ENCODE results near the gene E2F2. TPM values are rescaled to one million over a fixed set of nuclear protein-coding genes. Genes with fewer than 3 reads are reported as not detected.
A peak's percentile ranks its signal among the peaks of the same experiment; 100 is the strongest.

The E2F2 gene
- total and polyA plus RNA-seq, 12 donors: 0.07 to 3.7 (median 0.35) TPM; not detected in 1

GRCh38 chr1:23533246-23534023 lies 2.4 kb upstream of the E2F2 start:
- H3K27me3 ChIP-seq: no peaks in the 10 kb centered on the region
- 74 to 84% (median 78%) methylated on average over 6 of the region's 6 CpGs for WGBS, 4 donors
- peaks cover 21 to 39% of the 10 kb centered on the region in 2 donors for H3K4me1 ChIP-seq (replicated peaks in 1 of 2)
- DNase-seq: no peak
- H3K36me3 ChIP-seq (replicated peaks in 1 of 2): no peaks in the 10 kb centered on the region
- TF ChIP-seq POLR2A (IDR thresholded peaks at IDR 0.05) (no peak), CTCF (IDR thresholded peaks at IDR 0.05) (no peak)
- H3K27ac ChIP-seq: peak overlapping the region in 3 of 5 donors; percentile 13 to 28 (median 15)
- intact Hi-C loops (cut with DNase I): loop anchor here in 1 of 2 donors (10.0 kb wide), 1 partner anchor 109 kb away; the partner anchor contains the start of gene TCEA3
- H3K4me3 ChIP-seq: no peak overlapping the region
- H3K9me3 ChIP-seq (replicated peaks in 1 of 3): no peaks in the 10 kb centered on the region

GRCh38 chr1:23531562-23532094 lies 595 bp upstream of the E2F2 start:
- H3K4me1 ChIP-seq (replicated peaks in 1 of 2): peaks cover 23 to 47% of the 10 kb centered on the region in 2 donors
- peak overlapping the region in 1 of 4 donors; percentile 45 for H3K4me3 ChIP-seq
- no peaks in the 10 kb centered on the region for H3K36me3 ChIP-seq (replicated peaks in 1 of 2)
- 15 to 23% (median 20%) methylated on average over 3 to 5 of the region's 5 CpGs for WGBS, 4 donors
- peak in 1 of 7 donors; percentile 44 for DNase-seq
- H3K27me3 ChIP-seq: no peaks in the 10 kb centered on the region
- no peaks in the 10 kb centered on the region for H3K9me3 ChIP-seq (replicated peaks in 1 of 3)
- intact Hi-C loops (cut with DNase I): loop anchor here in 1 of 2 donors (10.0 kb wide), 1 partner anchor 107 kb away; the partner anchor contains the start of gene TCEA3
- TF ChIP-seq POLR2A (IDR thresholded peaks at IDR 0.05): no peak
- TF ChIP-seq CTCF (IDR thresholded peaks at IDR 0.05): peak in 1 of 6 experiments; percentile 2
- H3K27ac ChIP-seq: peak overlapping the region; percentile 35 to 74 (median 49)

GRCh38 chr1:23530087-23530746 lies 816 bp downstream of the E2F2 start:
- no peaks in the 10 kb centered on the region for H3K27me3 ChIP-seq
- peak overlapping the region in 2 of 4 donors; percentile 14 to 45 for H3K4me3 ChIP-seq
- intact Hi-C loops (cut with DNase I): loop anchor here in 1 of 2 donors (10.0 kb wide), 1 partner anchor 105 kb away; the partner anchor contains the start of gene TCEA3
- WGBS, 4 donors: 2 to 16% (median 4%) methylated on average over 10 to 22 of the region's 22 CpGs
- no peak overlapping the region for H3K27ac ChIP-seq
- peak in 1 of 7 donors; percentile 8 for DNase-seq
- no peaks in the 10 kb centered on the region for H3K9me3 ChIP-seq (replicated peaks in 1 of 3)
- H3K4me1 ChIP-seq (replicated peaks in 1 of 2): peaks cover 23 to 47% of the 10 kb centered on the region in 2 donors
- TF ChIP-seq CTCF (IDR thresholded peaks at IDR 0.05) (no peak), POLR2A (IDR thresholded peaks at IDR 0.05) (no peak)
- no peaks in the 10 kb centered on the region for H3K36me3 ChIP-seq (replicated peaks in 1 of 2)
